HG03354 (cell line): Measurements from ENCODE around the gene DCAF5.

ENCODE experiments used
- ATAC-seq: cut with Tn5 transposase; IDR thresholded peaks from one replicate; pipeline ENCODE4 v1.9.1; 2021; ENCODE audit warnings: mild to moderate bottlenecking; ENCODE audit not compliant: unreplicated experiment, poor library complexity, severe bottlenecking

The DCAF5 gene

GRCh38 chr14:69105326-69105725 lies 47.6 kb downstream of the DCAF5 start:
- ATAC-seq, result no peak

GRCh38 chr14:69101331-69101826 lies 51.5 kb downstream of the DCAF5 start:
- ATAC-seq, result no peak

DNA sequence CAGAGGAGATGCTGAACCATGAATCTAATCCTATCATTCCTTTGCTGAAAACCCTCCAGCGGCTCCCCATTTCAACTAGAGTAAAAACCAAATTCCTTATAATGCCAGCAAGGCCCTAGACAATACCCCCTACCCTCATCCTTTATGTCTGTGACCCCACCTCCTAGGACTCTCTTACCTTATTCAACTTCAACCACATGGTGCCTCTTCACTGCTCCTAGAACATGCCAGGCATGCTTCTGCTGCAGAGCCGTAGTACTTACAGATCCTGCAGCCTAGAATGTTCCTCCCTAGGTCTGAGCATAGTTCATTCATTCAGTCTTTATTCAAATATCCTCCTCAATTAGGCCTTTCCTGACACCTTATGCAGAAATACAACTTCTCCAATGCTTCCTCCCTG lies 54.9 kb downstream of the DCAF5 start:
- no peak for ATAC-seq

- no peak for ATAC-seq
These were observed 56.0 kb downstream of the DCAF5 start for GRCh38 chr14:69096781-69097475.

DNA sequence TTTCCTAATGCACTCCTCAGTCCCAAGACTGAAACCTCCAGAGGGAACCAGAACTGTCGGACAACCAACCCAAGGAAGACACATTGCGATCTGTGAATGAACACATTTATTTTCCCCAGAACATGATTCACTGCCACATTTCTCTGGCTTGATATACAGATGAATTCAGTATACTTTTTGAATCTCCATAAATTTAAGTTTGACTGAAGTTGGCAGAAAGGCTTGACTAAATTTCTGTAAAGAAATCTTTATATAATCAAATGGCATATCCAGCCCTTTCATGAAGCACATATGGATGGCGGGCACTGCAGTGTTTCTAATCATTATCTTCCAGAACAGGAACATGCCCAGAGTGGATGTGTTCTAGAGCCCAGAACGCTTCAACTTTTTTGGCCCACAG lies 56.7 kb downstream of the DCAF5 start:
- ATAC-seq, result no peak

DNA sequence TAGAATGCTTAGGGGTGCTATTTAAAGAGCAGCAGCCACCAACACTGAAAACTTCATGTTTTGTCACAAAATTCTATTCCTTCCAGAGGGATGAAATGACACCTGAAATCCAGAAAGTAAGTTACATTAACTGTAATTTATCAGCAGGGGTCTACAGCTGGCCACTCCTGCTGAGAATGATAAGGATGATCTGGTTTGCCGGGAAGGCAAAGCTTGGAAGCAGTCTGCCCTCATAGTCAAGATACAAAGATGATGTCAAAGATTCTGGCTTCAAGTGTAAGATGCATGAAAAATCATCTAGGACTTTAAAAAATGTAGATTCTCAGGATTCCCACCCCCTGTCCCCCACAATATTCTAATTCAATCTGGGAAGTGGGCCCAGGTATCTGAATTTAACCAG lies 58.4 kb downstream of the DCAF5 start:
- no peak for ATAC-seq

DNA sequence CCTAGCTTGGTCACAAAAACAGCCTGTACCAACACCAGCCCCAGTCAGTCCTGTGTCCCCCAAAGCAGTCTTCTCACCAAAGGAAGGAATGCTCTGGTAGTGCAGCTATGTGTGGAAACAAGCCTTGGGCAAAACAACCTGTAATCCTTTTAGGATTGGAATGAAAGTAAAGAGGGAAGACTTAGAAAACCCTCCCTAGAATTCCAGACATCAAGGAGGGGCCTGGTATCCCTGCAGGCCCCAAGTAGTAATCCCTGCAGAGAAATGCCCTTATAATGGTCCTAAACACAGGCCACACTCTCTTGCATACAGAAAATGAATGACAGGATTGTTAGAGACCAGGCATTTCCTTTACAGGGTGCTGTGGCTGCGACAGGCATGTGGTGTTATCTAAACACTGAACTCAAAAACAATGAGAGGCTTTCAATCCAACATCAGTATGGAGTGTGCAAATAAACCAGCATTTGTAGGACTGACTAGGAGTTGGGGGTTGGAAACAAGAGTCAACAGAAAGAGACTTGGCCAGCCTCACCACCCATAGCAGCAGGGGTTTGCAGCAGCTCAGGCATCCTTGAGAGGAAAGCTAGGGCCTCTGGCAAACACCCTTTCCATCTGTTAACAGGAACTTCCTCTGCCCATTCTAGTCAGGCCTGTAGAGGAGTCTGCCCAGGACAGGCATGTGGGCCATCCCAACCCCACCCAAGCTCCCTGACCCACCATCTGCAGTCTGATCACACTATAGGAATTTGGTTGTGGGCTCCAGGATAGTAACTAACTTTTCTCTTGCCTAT lies 59.1 kb downstream of the DCAF5 start:
- no peak for ATAC-seq

DNA sequence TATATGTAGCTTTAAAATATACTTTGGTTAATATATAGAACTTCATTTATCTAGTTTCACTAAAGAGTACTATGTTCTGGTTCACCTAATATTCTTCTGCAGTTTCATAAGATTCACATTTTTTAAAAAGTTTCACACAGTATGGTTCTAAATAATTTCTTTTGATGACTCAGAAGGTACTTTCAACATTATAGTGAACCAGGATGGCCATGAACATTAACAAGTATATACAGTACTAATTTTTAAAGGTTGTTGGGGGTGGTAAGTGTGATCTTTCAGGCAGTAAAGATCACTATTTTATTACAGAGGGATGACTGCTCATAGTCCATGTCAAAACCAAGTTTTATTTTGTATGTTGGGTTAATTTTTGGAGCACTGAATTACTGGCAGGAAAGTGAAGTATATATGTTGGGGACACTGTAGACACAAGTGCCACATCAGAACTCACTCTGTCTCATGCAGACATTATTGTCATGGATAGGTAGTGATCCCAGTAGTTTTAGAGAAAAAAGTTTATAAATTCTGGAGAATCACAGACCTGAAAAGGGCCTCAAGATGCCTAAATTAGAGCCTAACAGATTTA lies 60.0 kb downstream of the DCAF5 start:
- no peak for ATAC-seq

DNA sequence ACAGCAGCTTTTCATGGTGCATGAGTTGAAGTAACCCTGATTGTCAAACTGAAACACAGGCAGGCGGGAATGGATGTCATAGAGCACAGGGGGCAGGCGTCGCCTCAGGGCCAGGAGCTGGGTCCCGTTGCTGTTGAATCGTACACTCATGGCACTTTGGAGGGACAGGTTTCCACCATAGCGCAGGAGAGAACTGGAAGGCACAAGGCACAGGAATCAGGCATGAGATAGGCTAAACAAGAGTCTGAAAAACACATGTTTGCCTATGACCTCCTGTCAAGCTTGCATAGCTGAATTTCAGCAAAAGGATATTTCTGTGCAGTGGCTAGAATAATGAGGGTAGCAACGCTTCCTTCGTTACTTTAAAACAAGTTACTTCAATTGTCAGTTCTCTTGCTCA lies 61.2 kb downstream of the DCAF5 start:
- ATAC-seq, result no peak

GRCh38 chr14:69091006-69091405 lies 61.9 kb downstream of the DCAF5 start:
- no peak for ATAC-seq

- ATAC-seq, result no peak
These were observed 62.6 kb downstream of the DCAF5 start for GRCh38 chr14:69090187-69090789.

DNA sequence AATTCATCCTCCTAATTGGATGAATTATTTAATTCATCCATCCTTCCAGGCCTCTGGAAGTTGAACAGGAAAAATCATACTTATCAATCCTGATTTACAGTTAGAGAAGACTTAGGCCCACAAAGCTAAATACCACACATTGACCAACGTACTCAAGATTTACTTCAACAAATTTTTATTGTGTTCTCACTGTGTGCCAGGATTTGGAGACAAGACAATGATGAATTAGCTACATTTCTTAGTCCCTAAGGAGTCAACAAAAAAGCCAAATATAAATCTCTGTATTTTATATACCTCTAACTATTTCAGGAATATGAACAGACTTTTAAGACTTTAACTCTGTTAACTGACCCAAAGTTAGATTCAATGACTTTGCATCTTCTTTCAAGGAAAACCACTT lies 63.9 kb downstream of the DCAF5 start:
- no peak for ATAC-seq

DNA sequence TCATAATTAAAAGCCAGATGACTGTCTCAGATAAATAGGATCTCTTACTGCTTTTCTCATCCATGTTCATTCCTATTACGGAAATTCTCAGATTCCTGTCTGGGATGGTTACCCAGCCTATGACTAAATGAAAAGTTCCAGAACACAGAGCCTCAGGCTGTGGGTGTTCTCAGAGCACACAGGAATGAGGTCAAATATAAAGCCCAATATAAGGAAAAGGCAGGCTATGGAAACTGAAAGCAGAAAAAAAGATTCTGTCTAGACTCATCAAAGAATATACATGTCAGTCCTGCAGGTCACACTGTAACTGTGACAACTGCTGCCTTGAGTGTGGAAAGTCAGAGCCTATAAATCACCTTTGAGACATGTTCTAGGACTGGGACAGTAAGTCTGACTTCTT lies 64.3 kb downstream of the DCAF5 start:
- no peak for ATAC-seq

DNA sequence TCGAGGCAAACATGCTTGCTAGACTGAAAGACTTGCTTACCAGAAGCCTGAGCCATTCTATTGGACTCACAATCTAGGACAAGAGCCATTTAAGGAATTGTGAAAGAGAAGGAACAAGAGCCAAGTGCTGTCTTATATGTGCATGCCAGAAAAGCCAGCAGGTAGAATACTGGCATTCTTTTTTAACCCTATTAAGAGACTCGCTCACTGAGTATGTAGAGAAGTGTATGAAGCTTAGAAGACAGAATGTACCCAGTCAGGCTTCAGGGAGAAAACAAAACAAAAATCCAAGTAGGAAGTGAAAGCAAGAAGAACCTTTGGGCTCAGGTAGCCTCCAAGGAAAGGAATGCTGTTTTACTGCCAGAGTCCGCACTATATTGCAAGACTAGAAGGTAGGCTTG lies 65.9 kb downstream of the DCAF5 start:
- no peak for ATAC-seq

GRCh38 chr14:69086537-69086936 lies 66.4 kb downstream of the DCAF5 start:
- no peak for ATAC-seq

DNA sequence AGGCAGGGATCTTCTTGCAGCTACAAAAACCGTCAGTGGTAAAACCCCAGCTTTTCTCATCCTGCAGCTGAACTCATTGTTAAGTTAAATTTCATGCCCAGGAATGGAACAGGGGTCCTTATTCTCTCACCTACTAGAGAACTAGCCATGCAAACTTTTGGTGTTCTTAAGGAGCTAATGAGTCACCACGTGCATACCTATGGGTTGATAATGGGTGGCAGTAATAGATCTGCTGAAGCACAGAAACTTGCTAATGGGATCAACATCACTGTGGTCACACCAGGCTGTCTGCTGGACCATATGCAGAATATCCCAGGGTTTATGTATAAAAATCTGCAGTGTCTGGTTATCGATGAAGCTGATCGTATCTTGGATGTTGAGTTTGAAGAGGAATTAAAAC lies 68.9 kb downstream of the DCAF5 start:
- no peak for ATAC-seq

DNA sequence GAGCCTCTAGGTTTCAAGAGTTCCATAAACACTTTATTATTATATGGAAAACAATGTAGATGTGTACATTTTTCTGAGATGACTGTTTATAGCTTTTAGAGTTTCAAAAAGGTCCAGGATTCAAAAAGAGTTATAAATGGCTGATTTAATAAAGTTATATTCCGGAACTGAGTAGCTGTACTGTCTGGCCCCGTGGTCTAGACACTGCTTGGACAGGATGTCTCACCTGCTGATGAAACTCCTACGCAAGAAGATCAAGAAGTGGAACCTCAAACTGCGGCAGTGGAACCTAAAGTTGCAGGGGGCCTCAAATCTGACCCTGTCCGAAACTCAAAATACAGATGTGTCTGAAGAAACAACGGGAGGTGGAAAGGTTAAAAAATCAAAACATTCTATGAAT lies 69.7 kb downstream of the DCAF5 start:
- no peak for ATAC-seq

DNA sequence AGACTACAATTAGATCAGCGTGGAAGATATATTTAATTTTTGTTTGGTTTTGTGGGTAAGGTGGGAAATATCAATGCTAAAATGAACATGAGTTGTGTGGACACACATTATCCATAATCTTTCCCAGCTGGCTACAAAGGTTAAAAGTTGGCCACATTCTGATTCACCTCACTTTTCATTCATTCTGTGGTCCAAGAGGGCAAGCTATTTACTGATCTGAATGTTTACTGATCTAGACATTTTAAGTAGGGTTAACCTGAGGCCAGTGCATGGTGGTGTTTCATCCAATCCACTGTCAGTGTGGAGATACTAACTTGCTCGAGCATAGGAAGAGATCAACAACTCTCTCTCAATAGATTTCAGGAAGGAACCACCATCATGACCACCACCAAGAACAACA lies 71.6 kb downstream of the DCAF5 start:
- ATAC-seq, result no peak

- no peak for ATAC-seq
These were observed 73.2 kb downstream of the DCAF5 start for GRCh38 chr14:69079747-69080146.

DNA sequence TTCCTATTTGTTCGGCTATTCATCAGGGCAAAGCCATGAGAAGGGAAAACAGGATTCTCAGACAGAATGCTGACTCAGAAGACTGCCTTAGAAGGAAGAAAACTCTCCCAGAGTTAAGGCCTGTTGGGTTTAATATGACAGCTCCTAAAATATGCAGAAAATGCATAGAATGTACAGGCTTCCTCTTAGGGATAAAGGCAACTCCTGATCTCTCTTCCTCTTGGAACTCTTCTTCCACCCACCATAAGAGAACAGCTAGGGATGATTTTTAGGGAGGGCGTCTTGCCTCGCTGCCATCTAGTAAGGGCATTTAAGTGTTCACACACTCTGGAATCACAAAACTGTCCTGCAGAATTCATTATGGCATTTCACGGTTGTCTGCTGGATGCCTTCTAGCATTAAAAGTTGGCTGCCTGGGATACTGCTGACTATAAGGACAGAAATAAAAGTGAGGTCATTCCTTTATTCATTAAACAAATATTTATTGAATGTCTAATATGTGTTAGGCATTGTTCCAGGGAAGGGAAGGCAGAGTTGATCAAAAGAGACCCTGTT lies 73.7 kb downstream of the DCAF5 start:
- ATAC-seq, result no peak
